CD4-positive, alpha-beta T cell treated with Interleukin-2 at 100 ng/mL for 4 hours (primary cell): Measurements from ENCODE around the gene LSM4.

Source experiments
- DNase-seq: peaks from one replicate; pipeline ENCODE4 v3.0.0-alpha.2; 2020; ENCODE audit warnings: low spot score

LSM4 gene

DNA sequence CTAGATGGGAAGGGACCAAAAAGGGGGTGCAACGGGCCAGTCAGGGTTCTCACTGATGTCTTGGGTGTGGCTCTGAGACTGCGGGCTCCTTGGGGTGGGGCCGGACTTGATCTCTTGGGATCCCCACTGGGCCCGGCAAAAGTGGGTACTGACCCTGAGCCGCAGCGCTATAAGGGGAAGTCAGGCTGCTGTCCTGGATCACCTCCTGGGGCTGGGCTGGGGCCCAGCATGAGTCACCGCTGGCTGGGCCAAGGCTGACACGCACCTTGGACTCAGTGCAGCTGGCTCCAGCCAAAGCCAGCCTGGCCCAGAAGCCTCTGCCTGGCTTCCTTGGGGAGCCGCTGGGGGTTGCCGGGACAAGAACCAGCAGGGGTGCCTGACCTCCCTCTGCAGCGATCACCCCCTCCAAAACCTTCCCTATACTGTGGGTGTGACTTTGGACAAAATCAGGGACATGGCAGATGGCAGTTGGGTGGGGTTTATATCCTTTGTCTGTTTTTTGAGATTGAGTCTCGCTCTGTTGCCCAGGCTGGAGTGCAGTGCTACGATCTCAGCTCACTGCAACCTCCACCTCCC is 48.0 kb downstream of the LSM4 start:
- no peak for DNase-seq

DNA sequence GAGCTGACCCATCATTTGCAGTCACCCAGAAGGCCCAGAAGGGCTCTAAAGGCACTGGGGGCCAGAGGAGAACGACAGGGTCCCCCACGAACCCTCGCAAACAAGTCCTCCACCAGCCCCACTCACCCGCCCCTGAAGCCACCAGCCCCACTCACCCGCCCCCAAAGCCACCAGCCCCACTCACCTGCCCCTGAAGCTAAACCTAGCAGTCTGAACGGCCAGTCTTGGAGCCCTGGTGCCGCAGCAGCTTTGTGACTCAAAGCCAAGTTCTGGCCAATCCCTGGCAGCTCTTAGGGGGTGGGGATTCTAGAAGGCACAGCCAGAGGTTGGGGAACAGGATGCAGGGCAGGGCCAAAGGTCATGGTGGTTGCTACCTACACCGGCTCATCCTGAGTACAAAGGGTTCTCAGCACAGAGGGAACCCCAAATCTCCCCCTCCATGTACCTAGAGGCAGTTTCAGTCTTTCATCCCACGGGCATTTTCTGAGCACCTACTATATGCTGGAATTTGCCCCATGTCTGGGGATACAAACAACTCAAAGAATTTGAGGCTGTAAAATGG is 48.6 kb downstream of the LSM4 start, which contains the start of gene IQCN:
Gene IQCN, minus strand, starts transcription at position 234 of the 562 bp plus-strand sequence. CDS start 4,974 bp downstream, outside the sequence.
- DNase-seq = no peak

GRCh38 chr19:18273561-18274218 is 49.2 kb downstream of the LSM4 start:
- DNase-seq = no peak

GRCh38 chr19:18271433-18271841 is 51.4 kb downstream of the LSM4 start:
- no peak for DNase-seq

DNA sequence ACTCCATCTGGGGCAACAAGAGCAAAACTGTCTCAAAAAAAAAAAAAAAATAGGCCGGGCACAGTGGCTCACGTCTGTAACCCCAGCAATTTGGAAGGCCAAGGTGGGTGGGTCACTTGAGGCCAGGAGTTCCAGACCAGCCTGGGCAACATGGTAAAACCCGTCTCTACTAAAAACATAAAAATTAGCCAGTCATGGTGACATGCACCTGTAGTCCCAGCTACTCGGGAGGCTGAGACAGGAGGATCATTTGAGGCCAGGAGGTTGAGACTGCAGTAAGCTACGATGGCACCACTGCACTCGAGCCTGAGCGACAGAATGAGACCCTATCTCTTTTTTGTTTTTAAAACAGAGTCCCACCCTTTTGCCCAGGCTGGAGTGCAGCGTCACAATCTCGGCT is 52.5 kb downstream of the LSM4 start:
- no peak for DNase-seq

DNA sequence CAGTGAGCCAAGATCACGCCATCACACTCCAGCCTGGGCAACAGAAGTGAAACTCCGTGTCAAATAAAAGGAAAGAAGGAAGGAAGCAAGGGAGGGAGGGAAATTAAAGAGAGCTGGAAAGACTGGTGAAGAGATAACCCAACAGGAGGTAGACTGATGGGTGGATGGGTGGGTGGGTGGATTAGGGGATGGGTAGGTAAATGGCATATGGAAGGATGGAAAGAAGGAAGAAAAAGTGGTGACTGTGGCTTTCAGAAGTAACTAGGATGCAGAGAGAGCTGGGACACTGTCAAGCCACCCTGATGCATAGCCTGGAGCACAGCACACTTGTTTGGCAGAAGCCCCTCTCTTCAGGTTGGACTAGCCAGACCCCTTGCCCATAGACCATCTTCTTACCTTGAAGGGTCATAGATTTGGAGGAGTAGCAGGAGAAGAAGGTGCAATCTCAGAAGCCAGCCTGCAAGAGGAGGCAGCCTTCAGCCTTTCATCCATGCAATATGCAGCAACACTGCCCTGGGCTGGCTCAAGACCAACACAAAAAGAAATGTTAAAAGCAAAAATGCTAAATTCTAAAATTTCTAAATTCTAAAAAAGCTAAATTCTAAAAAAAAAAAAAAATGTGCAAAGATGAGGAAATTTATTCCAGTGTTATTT is 53.7 kb downstream of the LSM4 start:
- no peak for DNase-seq

GRCh38 chr19:18266771-18267686 is 55.8 kb downstream of the LSM4 start:
- no peak for DNase-seq

DNA sequence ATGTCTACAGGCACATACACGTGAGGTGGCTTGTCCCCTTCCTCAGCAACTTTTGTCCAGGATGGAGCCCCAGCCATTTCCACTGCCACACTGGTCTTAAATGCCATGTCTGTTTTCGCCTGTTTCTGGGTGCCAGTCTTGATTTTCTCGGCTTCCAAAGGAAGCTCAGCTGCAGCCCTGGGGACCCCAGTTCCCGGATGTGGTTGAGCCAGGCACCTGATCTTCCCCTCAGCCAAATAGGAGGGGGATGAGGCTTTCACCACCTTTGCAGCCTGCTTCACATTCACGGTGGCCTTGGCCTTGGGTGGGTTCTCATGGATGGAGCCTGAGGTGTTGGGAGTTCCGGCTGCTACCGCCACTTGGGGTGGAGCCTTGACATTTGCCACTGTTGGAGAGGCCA is 57.3 kb downstream of the LSM4 start:
- DNase-seq = no peak

- no peak for DNase-seq
Measured at GRCh38 chr19:18264971-18265540, 57.8 kb downstream of the LSM4 start.

- DNase-seq = no peak
Measured at GRCh38 chr19:18264137-18264854, 58.6 kb downstream of the LSM4 start.

GRCh38 chr19:18263324-18264136 is 59.3 kb downstream of the LSM4 start:
- no peak for DNase-seq

DNA sequence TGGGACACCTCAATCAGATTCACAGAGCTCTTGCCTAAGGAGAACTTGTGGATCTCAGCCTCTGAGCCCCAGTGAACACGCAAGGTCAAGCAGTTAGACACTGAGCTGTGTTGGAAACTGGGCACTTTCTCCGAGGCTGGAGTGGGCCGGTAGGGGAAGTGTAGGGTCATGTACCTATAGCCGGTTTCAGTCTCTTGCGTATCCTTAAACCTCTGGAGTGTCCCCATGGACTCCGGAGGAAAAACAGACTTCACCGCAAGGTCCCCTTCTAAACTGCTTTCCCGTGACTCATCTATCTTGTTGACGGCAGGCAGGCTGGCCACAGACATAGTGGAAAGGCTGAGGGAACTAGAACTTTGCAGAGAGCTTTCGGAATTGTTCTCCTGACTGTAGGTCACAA is 60.0 kb downstream of the LSM4 start:
- DNase-seq = no peak

DNA sequence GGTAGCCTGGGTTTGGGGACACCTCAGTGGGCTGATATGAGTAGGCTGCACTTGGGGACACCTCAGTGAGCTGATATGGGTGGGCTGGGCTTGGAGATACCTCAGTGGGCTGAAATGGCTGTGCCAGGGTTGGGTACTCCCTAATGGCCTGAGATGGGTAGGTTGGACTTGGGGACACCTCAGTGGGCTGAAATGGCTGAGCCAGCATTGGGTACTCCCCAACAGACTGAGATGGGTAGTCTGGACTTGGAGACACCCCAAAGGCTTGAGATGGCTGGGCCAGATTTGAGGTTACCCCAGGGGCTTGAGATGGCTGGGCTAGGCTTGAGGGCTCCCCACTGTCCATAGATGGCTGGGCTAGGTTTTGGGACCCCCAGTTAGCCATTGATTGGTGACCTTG is 60.7 kb downstream of the LSM4 start:
- no peak for DNase-seq

- no peak for DNase-seq
Measured at GRCh38 chr19:18261474-18261873, 61.4 kb downstream of the LSM4 start.

DNA sequence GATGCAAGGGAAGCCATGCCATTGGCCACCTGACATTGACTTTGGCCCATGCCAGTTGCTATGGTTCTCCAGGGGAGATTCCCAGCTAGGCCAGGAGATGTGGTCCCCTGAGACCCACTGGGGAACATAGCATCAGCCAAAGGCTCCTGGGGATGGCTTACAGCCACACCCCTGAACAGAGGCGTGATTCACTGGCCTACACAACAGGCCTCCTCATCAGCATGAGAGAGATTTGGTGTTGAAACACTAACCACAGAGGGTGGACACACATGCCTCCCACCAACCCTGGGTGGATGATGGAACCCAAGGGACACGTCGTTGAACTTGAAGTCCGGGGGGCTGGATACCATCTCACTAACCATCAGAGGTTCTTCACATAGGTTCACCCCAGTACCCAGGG is 63.0 kb downstream of the LSM4 start:
- DNase-seq = no peak

DNA sequence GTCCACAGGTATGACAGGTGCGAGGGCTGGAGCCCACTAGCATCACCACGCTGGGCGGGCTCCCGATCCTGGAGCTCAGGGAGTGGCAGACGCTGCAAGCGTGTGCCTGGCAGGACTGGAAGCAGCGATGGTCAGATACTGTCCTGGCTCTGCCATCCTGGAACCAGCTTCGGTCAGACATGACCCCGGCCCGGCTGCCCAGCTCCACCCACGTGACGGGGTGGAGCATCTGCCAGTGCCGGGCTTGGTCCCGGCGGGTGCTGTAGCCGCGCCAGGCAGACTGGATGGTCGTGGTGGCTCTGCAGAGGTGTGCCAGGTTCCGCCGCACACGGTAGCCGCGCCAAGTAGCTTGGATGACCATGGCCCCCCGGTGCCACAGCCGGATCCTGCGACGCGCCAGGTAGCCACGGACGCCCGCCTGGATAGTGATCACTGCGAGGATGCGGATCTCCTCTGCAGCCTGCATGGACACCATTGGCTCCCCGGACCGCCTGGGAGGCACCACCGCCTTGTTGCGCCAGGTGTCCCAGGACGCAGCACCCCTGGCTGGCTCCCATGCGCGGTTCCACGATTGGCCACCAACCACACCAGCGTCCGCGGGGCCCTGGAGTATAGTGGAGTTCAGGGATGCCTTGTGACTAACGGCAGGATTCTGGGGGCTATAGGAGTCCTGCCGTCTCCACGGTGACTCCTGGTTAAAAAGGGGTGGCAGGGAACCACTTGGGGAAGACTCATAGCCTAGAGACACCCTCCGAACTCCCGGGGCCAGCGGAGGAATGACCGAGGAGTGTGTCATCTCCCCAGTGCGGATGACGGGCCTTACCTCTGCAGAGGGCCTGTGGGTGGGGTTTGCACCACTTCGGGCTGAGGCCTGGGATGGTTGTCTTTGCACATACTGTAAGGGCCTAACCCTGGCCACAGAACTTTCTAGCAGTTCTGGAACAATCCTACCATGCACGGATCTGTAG is 65.1 kb downstream of the LSM4 start:
- no peak for DNase-seq
